GM12872 (cell line): ENCODE data around the gene PRR36.

Experiments
- CTCF ChIP-seq: IDR thresholded peaks from 3 replicates; pipeline ENCODE4 v1.5.1; 2011; ENCODE audit warnings: low read depth, mild to moderate bottlenecking, low read length, moderate library complexity; ENCODE audit not compliant: insufficient read depth

The PRR36 gene

GRCh38 chr19:7849631-7849999, 24.6 kb downstream of the PRR36 start:
- TF ChIP-seq CTCF, result no peak

DNA sequence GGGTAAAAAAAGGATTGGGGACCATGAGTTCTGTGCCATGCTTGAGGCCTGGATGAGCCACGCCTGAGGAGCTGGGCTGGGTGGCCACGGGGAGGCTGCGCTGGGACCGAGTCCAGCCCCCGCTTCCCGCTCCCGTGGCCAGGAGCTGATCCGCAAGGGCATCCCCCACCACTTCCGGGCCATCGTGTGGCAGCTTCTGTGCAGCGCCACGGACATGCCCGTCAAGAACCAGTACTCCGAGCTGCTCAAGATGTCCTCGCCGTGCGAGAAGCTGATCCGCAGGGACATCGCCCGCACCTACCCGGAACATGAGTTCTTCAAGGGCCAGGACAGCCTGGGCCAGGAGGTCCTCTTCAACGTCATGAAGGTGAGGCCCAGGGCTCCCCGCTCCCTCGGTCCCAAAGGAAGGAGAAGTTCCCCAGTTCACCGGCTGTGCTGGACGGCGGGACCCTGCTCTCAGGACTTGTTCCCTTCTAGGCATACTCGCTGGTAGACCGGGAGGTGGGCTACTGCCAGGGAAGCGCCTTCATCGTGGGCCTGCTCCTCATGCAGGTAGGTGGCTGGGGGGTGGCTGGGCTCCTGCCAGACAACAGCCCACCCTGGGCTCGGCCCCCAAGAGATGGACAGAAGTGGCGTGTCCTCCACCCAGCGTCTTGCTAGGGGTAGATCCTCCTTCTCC, 25.3 kb downstream of the PRR36 start:
- no peak for TF ChIP-seq CTCF

GRCh38 chr19:7847664-7848063, 26.5 kb downstream of the PRR36 start:
- TF ChIP-seq CTCF, result no peak

DNA sequence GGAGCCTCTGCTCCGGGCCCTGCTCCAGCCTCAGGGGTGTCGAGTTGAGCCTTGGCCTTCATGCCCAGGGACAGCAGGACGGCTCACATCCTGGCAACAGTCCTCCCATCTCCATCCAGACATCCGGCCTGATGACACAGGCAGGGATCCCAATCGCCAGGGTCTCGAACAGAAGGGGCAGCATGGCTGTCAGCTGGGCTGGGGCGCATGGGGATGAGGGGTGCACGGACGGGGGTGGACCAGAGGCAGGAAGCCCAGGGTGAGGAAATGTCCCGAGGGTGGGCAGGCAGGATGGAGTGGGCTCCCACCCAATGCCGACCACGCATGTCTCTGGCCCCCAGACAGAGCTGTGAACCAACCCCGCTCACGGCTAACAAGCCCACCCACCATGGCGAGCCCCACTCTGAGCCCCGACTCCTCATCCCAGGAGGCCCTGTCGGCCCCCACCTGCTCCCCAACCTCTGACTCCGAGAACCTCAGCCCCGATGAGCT, 28.0 kb downstream of the PRR36 start:
- no peak for TF ChIP-seq CTCF

- TF ChIP-seq CTCF, result no peak
These were observed 28.6 kb downstream of the PRR36 start for GRCh38 chr19:7845390-7846154.

- no peak for TF ChIP-seq CTCF
These were observed 29.2 kb downstream of the PRR36 start for GRCh38 chr19:7844951-7845350.

DNA sequence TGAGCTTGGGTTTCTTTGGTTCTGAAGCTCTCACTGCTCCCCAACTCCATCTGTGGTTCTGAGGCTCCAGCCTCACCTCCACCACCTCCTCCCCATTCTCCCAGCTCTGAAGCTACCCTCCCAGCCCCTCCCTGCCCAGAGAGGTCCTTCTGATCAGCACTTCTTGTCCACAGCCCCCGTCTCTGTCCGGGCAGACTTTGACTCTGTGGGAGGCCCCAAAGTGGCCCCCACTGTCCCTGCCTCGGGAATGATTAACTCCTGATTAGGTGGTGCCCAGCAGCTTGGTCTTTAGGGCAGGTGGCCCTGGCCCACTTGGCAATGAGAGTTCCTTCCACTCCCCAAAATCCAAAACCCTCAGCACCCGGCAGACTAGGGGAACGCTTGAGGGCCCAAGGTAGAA, 29.8 kb downstream of the PRR36 start:
- no peak for TF ChIP-seq CTCF
